ENCODE results near the gene TCF25. TPM values are rescaled to one million over a fixed set of nuclear protein-coding genes. Genes with fewer than 3 reads are reported as not detected.

Gene TCF25
- total RNA-seq, 4 donors from 2014 or later: 60.3 to 221 (median 126) TPM

DNA sequence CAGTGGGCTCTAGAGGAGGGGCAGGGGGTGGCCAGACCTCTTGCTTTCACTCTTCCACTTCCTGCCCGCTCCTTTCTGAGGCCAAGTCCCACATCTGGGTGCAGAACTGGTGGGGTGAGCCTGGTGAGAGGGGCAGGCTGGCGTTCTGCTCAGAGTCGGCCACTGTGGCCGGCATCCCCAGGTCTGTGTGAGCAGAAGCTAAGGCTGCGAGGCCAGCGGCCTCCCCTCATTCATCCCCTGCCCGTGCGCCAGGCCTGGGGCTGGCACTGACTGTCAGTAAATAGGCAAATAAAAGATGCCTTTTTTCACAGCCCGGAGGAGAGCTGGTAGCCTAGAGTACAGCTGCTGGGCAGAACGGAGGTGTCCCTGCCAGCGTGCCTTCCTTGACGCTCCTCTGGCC, 76.4 kb downstream of the TCF25 start:
- Histone ChIP-seq H3K9me3 (no peaks in the 10 kb centered on the region), H3K27me3 (no peaks in the 10 kb centered on the region), H3K4me1 (peaks cover 0 to 9% of the 10 kb centered on the region in 2 donors), H3K4me3 (peak overlapping the region in 1 of 2 donors; percentile 71), H3K27ac (peak overlapping the region in 1 of 2 donors; percentile 69), H3K36me3 (no peaks in the 10 kb centered on the region)
- intact Hi-C loops (cut with DNase I; ENCODE audit: low total_unique reads): loop anchor here (5.0 kb wide), 1 partner anchor 242 kb away; no protein-coding TSS in a partner anchor
- TF ChIP-seq CTCF (IDR thresholded peaks at IDR 0.05): no peak
- TF ChIP-seq POLR2A (IDR thresholded peaks at IDR 0.05): no peak
- no peak for DNase-seq

DNA sequence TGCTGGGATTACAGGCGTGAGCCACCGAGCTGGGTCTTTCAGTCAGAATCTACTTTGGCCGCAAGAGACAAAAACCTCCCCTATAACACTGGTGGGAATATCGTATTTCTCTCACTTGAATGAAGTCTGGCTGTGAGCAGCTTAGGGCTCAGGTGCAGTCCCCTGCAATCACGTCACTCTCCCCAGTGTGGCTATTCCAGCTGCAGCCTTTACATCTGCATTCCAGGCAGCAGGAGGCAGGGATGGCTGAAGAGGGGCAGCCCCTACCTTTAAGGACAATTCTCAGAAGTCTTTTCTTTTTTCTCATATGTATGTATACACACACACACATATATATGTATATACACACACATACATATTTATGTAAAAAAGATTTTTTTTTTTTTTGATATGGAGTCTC, 78.1 kb downstream of the TCF25 start:
- H3K27me3 ChIP-seq: no peaks in the 10 kb centered on the region
- H3K9me3 ChIP-seq: no peaks in the 10 kb centered on the region
- no peak for DNase-seq
- no peak for TF ChIP-seq CTCF (IDR thresholded peaks at IDR 0.05)
- no peak for TF ChIP-seq POLR2A (IDR thresholded peaks at IDR 0.05)
- H3K4me1 ChIP-seq: peaks cover 0 to 9% of the 10 kb centered on the region in 2 donors
- no peak overlapping the region for H3K4me3 ChIP-seq
- no peaks in the 10 kb centered on the region for H3K36me3 ChIP-seq
- no peak overlapping the region for H3K27ac ChIP-seq
- intact Hi-C loops (cut with DNase I; ENCODE audit: low total_unique reads): no loop called here

DNA sequence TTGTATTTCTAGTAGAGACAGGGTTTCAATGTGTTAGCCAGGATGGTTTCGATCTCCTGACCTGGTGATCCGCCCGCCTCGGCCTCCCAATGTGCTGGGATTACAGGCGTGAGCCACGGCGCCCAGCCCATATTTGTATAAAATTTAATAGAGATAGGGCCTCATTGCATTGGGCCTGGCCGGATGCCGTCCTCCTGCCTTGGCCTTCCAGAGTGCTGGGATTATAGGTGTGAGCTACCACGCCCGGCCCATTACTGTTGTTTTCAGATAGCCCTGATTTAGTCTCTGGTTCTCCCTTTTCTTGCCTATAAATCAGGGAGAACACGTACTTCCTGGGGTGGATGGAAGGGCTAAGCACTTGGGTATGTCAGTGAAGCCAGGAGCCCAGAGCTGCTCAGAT, 78.7 kb downstream of the TCF25 start:
- intact Hi-C loops (cut with DNase I; ENCODE audit: low total_unique reads): no loop called here
- DNase-seq: no peak
- H3K4me1 ChIP-seq: peaks cover 0 to 9% of the 10 kb centered on the region in 2 donors
- no peaks in the 10 kb centered on the region for H3K9me3 ChIP-seq
- no peak overlapping the region for H3K4me3 ChIP-seq
- no peak overlapping the region for H3K27ac ChIP-seq
- no peak for TF ChIP-seq POLR2A (IDR thresholded peaks at IDR 0.05)
- no peak for TF ChIP-seq CTCF (IDR thresholded peaks at IDR 0.05)
- H3K36me3 ChIP-seq: no peaks in the 10 kb centered on the region
- no peaks in the 10 kb centered on the region for H3K27me3 ChIP-seq

DNA sequence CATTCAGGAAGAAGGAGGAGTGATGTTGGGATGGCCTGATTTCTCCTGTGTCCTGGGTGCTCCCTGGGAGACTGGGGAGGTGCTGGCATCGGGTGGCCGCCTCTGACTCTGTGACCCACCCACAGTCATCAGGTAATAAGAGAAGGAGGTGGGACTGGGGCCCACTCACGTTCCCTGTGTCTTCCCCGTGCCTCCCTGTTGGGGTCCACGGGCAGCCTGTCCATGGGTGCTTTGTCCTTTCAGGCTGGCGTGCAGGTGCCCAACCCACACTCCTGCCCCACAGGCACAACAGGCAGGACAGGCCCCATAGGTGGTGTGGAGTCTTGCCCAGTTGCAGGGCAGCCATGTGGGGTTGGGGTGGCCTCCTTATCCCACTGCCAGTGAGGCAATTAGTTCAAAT, 79.2 kb downstream of the TCF25 start:
- no peaks in the 10 kb centered on the region for H3K9me3 ChIP-seq
- DNase-seq: no peak
- intact Hi-C loops (cut with DNase I; ENCODE audit: low total_unique reads): no loop called here
- H3K4me3 ChIP-seq: no peak overlapping the region
- H3K27ac ChIP-seq: no peak overlapping the region
- TF ChIP-seq CTCF (IDR thresholded peaks at IDR 0.05) (no peak), POLR2A (IDR thresholded peaks at IDR 0.05) (no peak)
- H3K36me3 ChIP-seq: no peaks in the 10 kb centered on the region
- H3K4me1 ChIP-seq: peaks cover 0 to 9% of the 10 kb centered on the region in 2 donors
- H3K27me3 ChIP-seq: no peaks in the 10 kb centered on the region

DNA sequence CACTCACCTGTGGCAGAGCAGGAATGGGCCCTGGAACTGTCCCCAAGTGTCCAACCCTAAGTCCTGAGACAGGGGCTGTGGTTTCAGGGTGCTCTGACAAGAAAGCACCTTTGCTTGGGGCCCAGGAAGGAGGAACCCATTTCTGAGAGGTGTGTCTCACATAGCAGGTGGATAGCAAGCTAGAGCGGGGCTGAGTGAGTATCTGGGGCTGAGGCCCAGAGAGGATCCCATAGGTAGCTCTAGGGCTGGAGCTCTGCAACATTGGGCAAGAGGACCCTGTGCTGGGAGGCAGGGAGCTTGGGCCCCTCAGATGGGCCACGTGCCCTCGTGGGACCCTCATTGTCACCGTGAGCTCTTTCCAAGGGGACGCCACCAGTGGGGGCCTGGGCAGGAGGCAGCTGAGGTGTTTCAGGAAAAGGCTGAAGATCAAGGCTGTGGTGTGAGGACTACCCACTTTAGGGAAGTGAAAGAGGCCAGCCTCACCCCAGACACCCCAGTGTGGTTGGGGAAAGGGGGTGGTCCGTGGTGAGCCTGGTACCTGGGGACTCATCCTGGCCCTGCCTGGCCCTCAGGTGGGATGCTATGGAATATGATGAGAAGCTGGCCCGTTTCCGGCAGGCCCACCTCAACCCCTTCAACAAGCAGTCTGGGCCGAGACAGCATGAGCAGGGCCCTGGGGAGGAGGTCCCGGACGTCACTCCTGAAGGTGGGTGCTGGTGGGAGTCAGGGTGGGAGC, 80.4 kb downstream of the TCF25 start:
- peaks cover 0 to 9% of the 10 kb centered on the region in 2 donors for H3K4me1 ChIP-seq
- no peaks in the 10 kb centered on the region for H3K27me3 ChIP-seq
- H3K36me3 ChIP-seq: no peaks in the 10 kb centered on the region
- no peak overlapping the region for H3K27ac ChIP-seq
- TF ChIP-seq POLR2A (IDR thresholded peaks at IDR 0.05) (no peak), CTCF (IDR thresholded peaks at IDR 0.05) (no peak)
- no peak for DNase-seq
- H3K4me3 ChIP-seq: no peak overlapping the region
- intact Hi-C loops (cut with DNase I; ENCODE audit: low total_unique reads): no loop called here
- H3K9me3 ChIP-seq: no peaks in the 10 kb centered on the region

Measured in uterus (tissue), 4 donors.